ENCODE measurements around the gene AMPD1. TPM values are rescaled to one million over a fixed set of nuclear protein-coding genes. Genes with fewer than 3 reads are reported as not detected.

Gene AMPD1
- total RNA-seq, 1 donor from 2014 or later: not detected

- H3K4me2 ChIP-seq: no peak overlapping the region
- H3K27me3 Mint-ChIP-seq (ENCODE audit: insufficient read depth, low read depth): peaks cover 2% of the 10 kb centered on the region
- no peak overlapping the region for H3K9ac ChIP-seq
- H3K36me3 Mint-ChIP-seq: no peaks in the 10 kb centered on the region
- no peak for DNase-seq (ENCODE audit: low spot score)
- no peak overlapping the region for H2AFZ ChIP-seq (replicated peaks)
- no peaks in the 10 kb centered on the region for H4K20me1 ChIP-seq (ENCODE audit: low read depth)
- H3K27me3 ChIP-seq: peaks cover 13% of the 10 kb centered on the region
- no peaks in the 10 kb centered on the region for H3K4me1 ChIP-seq
- TF ChIP-seq EZH2phosphoT487 (IDR thresholded peaks at IDR 0.05): no peak
- no peak for TF ChIP-seq CTCF (IDR thresholded peaks at IDR 0.05)
- no peak for TF ChIP-seq EZH2 (IDR thresholded peaks at IDR 0.05)
- no peaks in the 10 kb centered on the region for H3K4me1 Mint-ChIP-seq
- no peak overlapping the region for H3K27ac Mint-ChIP-seq
- H3K4me3 Mint-ChIP-seq: no peak overlapping the region
- no peaks in the 10 kb centered on the region for H3K9me3 ChIP-seq (ENCODE audit: low read depth)
- no peak overlapping the region for H3K27ac ChIP-seq
- no peaks in the 10 kb centered on the region for H3K36me3 ChIP-seq
- no peaks in the 10 kb centered on the region for H3K9me3 Mint-ChIP-seq
- H3K79me2 ChIP-seq (ENCODE audit: low read depth): no peaks in the 10 kb centered on the region
- H3F3A ChIP-seq (ENCODE audit: low read depth): peaks cover 9% of the 10 kb centered on the region
- H3K4me3 ChIP-seq: no peak overlapping the region
These were observed 4.8 kb upstream of the AMPD1 start for GRCh38 chr1:114700036-114700600.

GRCh38 chr1:114696810-114697209, 1.5 kb upstream of the AMPD1 start:
- no peaks in the 10 kb centered on the region for H3K36me3 ChIP-seq
- DNase-seq (ENCODE audit: low spot score): no peak
- H3K4me1 ChIP-seq: no peaks in the 10 kb centered on the region
- H3K27me3 ChIP-seq: peaks cover 13% of the 10 kb centered on the region
- H3K27ac ChIP-seq: no peak overlapping the region
- no peaks in the 10 kb centered on the region for H3K79me2 ChIP-seq (ENCODE audit: low read depth)
- no peak for TF ChIP-seq CTCF (IDR thresholded peaks at IDR 0.05)
- TF ChIP-seq EZH2phosphoT487 (IDR thresholded peaks at IDR 0.05): no peak
- TF ChIP-seq EZH2 (IDR thresholded peaks at IDR 0.05): no peak
- Mint-ChIP-seq H3K27me3 (ENCODE audit: insufficient read depth, low read depth) (peaks cover 2% of the 10 kb centered on the region), H3K27ac (no peak overlapping the region), H3K36me3 (no peaks in the 10 kb centered on the region), H3K4me1 (no peaks in the 10 kb centered on the region), H3K9me3 (no peaks in the 10 kb centered on the region), H3K4me3 (no peak overlapping the region)
- H3K9me3 ChIP-seq (ENCODE audit: low read depth): no peaks in the 10 kb centered on the region
- no peak overlapping the region for H3K9ac ChIP-seq
- no peaks in the 10 kb centered on the region for H3F3A ChIP-seq (ENCODE audit: low read depth)
- H3K4me2 ChIP-seq: no peak overlapping the region
- H2AFZ ChIP-seq (replicated peaks): no peak overlapping the region
- H4K20me1 ChIP-seq (ENCODE audit: low read depth): no peaks in the 10 kb centered on the region
- no peak overlapping the region for H3K4me3 ChIP-seq

GRCh38 chr1:114694540-114695310, 621 bp downstream of the AMPD1 start:
- no peaks in the 10 kb centered on the region for H3K36me3 Mint-ChIP-seq
- Histone ChIP-seq H3K36me3 (no peaks in the 10 kb centered on the region), H3F3A (ENCODE audit: low read depth) (no peaks in the 10 kb centered on the region), H3K79me2 (ENCODE audit: low read depth) (no peaks in the 10 kb centered on the region), H3K27ac (no peak overlapping the region), H2AFZ (replicated peaks) (no peak overlapping the region), H3K4me3 (no peak overlapping the region), H3K4me1 (no peaks in the 10 kb centered on the region), H3K4me2 (no peak overlapping the region), H3K9ac (no peak overlapping the region), H4K20me1 (ENCODE audit: low read depth) (no peaks in the 10 kb centered on the region), H3K9me3 (ENCODE audit: low read depth) (no peaks in the 10 kb centered on the region), H3K27me3 (peaks cover 7% of the 10 kb centered on the region)
- no peak overlapping the region for H3K4me3 Mint-ChIP-seq
- no peaks in the 10 kb centered on the region for H3K4me1 Mint-ChIP-seq
- no peaks in the 10 kb centered on the region for H3K9me3 Mint-ChIP-seq
- H3K27ac Mint-ChIP-seq: no peak overlapping the region
- no peak for DNase-seq (ENCODE audit: low spot score)
- TF ChIP-seq EZH2 (IDR thresholded peaks at IDR 0.05): no peak
- no peak for TF ChIP-seq CTCF (IDR thresholded peaks at IDR 0.05)
- TF ChIP-seq EZH2phosphoT487 (IDR thresholded peaks at IDR 0.05): no peak
- H3K27me3 Mint-ChIP-seq (ENCODE audit: insufficient read depth, low read depth): peaks cover under 1% of the 10 kb centered on the region
